LoVo (cell line): ENCODE results near the gene SMS.
A peak's percentile ranks its signal among the peaks of the same experiment; 100 is the strongest.

ENCODE experiments used
- DNase-seq: peaks from one replicate; pipeline ENCODE4 v3.0.0-alpha.2; 2016; ENCODE audit warnings: low spot score

Gene SMS

GRCh38 chrX:21982311-21982710 lies 41.8 kb downstream of the SMS start:
- DNase-seq = no peak

- DNase-seq = peak; percentile 32
Observed at GRCh38 chrX:21985332-21985777, 44.8 kb downstream of the SMS start.

- DNase-seq = no peak
Observed at GRCh38 chrX:21986596-21986995, 46.1 kb downstream of the SMS start.

GRCh38 chrX:21989384-21989783 lies 48.9 kb downstream of the SMS start:
- no peak for DNase-seq

GRCh38 chrX:21990832-21991231 lies 50.3 kb downstream of the SMS start:
- DNase-seq = no peak

- no peak for DNase-seq
Observed at GRCh38 chrX:21991504-21991903, 51.0 kb downstream of the SMS start.

- no peak for DNase-seq
Observed at GRCh38 chrX:21993265-21993664, 52.8 kb downstream of the SMS start.

GRCh38 chrX:21996872-21997455 lies 56.5 kb downstream of the SMS start:
- no peak for DNase-seq

GRCh38 chrX:21998037-21998436 lies 57.5 kb downstream of the SMS start:
- no peak for DNase-seq

- DNase-seq = no peak
Observed at GRCh38 chrX:22004866-22005265, 64.4 kb downstream of the SMS start.

- no peak for DNase-seq
Observed at GRCh38 chrX:22012051-22012450, 71.5 kb downstream of the SMS start.

GRCh38 chrX:22012931-22013330 lies 72.4 kb downstream of the SMS start:
- DNase-seq = no peak

GRCh38 chrX:22015139-22015750 lies 74.7 kb downstream of the SMS start:
- no peak for DNase-seq

GRCh38 chrX:22021751-22022324 lies 81.3 kb downstream of the SMS start:
- no peak for DNase-seq

GRCh38 chrX:22024577-22024976 lies 84.1 kb downstream of the SMS start:
- DNase-seq = no peak

- DNase-seq = no peak
Observed at GRCh38 chrX:22025751-22026150, 85.2 kb downstream of the SMS start.

- no peak for DNase-seq
Observed at GRCh38 chrX:22026731-22027130, 86.2 kb downstream of the SMS start.

GRCh38 chrX:22032084-22032483 lies 91.6 kb downstream of the SMS start, which contains the start of gene PHEX:
Gene PHEX (plus strand): TSS chrX:22032325. CDS start chrX:22033006, 681 bp downstream.
- DNase-seq = no peak

GRCh38 chrX:22032506-22032905 lies 92.0 kb downstream of the SMS start:
- no peak for DNase-seq

- no peak for DNase-seq
Observed at GRCh38 chrX:22033818-22034217, 93.3 kb downstream of the SMS start.

GRCh38 chrX:22035236-22035635 lies 94.7 kb downstream of the SMS start:
- no peak for DNase-seq

GRCh38 chrX:22037225-22037624 lies 96.7 kb downstream of the SMS start:
- no peak for DNase-seq

GRCh38 chrX:22037911-22038537 lies 97.5 kb downstream of the SMS start:
- no peak for DNase-seq
